ENCODE results near the gene ZNF124. TPM values are rescaled to one million over a fixed set of nuclear protein-coding genes. Genes with fewer than 3 reads are reported as not detected.
A peak's percentile ranks its signal among the peaks of the same experiment; 100 is the strongest.

Gene ZNF124
- total RNA-seq, 1 experiment from 2014 or later = 33.8 TPM

DNA sequence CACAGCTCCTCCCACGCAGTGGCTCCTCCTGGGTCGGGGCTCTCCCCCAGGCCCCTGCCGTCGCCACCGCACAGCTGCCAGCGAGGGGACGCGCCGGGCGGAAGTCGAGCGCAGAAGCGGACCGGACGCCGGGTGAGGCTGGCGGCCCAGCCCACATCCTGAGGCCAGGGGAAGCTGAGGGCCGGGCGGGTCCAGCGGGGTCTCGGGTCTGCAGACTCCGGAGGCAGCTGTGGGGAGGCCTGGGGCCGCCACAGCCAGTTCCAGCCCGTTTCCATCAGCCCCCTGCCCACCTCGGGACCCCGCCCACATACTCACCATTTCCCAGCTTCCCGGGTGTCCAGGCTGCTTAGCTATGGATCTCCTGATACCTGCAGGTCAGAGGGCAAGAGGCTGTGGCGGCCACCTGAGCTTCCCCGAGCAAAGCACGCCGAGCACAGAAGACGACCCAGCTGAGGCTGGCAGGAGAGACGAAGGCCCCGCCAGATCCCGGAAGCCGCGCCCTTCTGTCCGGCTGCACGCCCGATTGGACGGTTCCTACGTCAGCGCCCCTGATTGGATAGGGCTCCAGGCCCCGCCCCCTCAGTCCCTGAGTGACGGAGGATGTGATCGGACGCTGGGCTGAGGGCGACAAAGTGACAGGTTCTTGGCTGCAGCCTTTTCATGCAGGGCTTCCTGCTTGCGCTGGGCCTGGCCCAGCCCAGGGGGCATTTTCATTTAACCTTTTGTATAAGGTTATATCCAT is 38.7 kb upstream of the ZNF124 start:
- ChIA-PET POLR2A (interaction anchor here (0.5 to 1.1 kb wide), 4 partner anchors 37 to 132 kb away, joined by 3 to 4 read pairs (median 3); partner anchors contain the start of gene ZNF670), CTCF (interaction anchor here (1.3 to 1.9 kb wide), 2 partner anchors 64 to 87 kb away, joined by 3 to 7 read pairs; no protein-coding TSS in a partner anchor)
- ATAC-seq (peak; percentile 98), DNase-seq (ENCODE audit: low spot score) (peak; percentile 99)
- Mint-ChIP-seq H3K27ac (peak overlapping the region; percentile 75), H3K27me3 (ENCODE audit: low read depth) (no peaks in the 10 kb centered on the region), H3K36me3 (peaks cover 6% of the 10 kb centered on the region; the same call in 1 of the 2 replicates), H3K9me3 (no peaks in the 10 kb centered on the region), H3K4me3 (peak overlapping the region; percentile 87), H3K4me1 (peaks cover 31% of the 10 kb centered on the region)
- TF ChIP-seq, protein P1, sequence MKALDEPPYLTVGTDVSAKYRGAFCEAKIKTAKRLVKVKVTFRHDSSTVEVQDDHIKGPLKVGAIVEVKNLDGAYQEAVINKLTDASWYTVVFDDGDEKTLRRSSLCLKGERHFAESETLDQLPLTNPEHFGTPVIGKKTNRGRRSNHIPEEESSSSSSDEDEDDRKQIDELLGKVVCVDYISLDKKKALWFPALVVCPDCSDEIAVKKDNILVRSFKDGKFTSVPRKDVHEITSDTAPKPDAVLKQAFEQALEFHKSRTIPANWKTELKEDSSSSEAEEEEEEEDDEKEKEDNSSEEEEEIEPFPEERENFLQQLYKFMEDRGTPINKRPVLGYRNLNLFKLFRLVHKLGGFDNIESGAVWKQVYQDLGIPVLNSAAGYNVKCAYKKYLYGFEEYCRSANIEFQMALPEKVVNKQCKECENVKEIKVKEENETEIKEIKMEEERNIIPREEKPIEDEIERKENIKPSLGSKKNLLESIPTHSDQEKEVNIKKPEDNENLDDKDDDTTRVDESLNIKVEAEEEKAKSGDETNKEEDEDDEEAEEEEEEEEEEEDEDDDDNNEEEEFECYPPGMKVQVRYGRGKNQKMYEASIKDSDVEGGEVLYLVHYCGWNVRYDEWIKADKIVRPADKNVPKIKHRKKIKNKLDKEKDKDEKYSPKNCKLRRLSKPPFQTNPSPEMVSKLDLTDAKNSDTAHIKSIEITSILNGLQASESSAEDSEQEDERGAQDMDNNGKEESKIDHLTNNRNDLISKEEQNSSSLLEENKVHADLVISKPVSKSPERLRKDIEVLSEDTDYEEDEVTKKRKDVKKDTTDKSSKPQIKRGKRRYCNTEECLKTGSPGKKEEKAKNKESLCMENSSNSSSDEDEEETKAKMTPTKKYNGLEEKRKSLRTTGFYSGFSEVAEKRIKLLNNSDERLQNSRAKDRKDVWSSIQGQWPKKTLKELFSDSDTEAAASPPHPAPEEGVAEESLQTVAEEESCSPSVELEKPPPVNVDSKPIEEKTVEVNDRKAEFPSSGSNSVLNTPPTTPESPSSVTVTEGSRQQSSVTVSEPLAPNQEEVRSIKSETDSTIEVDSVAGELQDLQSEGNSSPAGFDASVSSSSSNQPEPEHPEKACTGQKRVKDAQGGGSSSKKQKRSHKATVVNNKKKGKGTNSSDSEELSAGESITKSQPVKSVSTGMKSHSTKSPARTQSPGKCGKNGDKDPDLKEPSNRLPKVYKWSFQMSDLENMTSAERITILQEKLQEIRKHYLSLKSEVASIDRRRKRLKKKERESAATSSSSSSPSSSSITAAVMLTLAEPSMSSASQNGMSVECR (CRISPR knock-in tag; IDR thresholded peaks at IDR 0.05; ENCODE audit: borderline replicate concordance) = peak; percentile 78; the same call in 1 of the 2 replicates
- TF ChIP-seq, protein P2, sequence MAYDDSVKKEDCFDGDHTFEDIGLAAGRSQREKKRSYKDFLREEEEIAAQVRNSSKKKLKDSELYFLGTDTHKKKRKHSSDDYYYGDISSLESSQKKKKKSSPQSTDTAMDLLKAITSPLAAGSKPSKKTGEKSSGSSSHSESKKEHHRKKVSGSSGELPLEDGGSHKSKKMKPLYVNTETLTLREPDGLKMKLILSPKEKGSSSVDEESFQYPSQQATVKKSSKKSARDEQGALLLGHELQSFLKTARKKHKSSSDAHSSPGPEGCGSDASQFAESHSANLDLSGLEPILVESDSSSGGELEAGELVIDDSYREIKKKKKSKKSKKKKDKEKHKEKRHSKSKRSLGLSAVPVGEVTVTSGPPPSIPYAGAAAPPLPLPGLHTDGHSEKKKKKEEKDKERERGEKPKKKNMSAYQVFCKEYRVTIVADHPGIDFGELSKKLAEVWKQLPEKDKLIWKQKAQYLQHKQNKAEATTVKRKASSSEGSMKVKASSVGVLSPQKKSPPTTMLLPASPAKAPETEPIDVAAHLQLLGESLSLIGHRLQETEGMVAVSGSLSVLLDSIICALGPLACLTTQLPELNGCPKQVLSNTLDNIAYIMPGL (CRISPR knock-in tag; IDR thresholded peaks at IDR 0.05) = peak; percentile 67
- TF ChIP-seq RORB (CRISPR knock-in tag; IDR thresholded peaks at IDR 0.05) (no peak), NFE2L1 (CRISPR knock-in tag; IDR thresholded peaks at IDR 0.05) (no peak), NFYB (CRISPR knock-in tag; conservative IDR thresholded peaks at IDR 0.05; ENCODE audit: low read depth) (peak; percentile 67), NR2C2 (CRISPR knock-in tag; IDR thresholded peaks at IDR 0.05) (no peak), HMGA2 (CRISPR knock-in tag; IDR thresholded peaks at IDR 0.05) (no peak), CBFB (CRISPR knock-in tag; IDR thresholded peaks at IDR 0.05; ENCODE audit: low read depth) (no peak), TEAD1 (CRISPR knock-in tag; IDR thresholded peaks at IDR 0.05) (peak; percentile 67; the same call in 1 of the 2 replicates), ELF4 (CRISPR knock-in tag; IDR thresholded peaks at IDR 0.05; ENCODE audit: low read depth) (no peak), ETV6 (CRISPR knock-in tag; IDR thresholded peaks at IDR 0.05) (0 out of 2 replicates have a peak, but pooled peaks have one; percentile 71), NFATC4 (CRISPR knock-in tag; IDR thresholded peaks at IDR 0.05) (no peak), SP1 (CRISPR knock-in tag; conservative IDR thresholded peaks at IDR 0.05) (peak; percentile 66), EMX1 (CRISPR knock-in tag; IDR thresholded peaks at IDR 0.05) (no peak)
- TF ChIP-seq, protein P3, sequence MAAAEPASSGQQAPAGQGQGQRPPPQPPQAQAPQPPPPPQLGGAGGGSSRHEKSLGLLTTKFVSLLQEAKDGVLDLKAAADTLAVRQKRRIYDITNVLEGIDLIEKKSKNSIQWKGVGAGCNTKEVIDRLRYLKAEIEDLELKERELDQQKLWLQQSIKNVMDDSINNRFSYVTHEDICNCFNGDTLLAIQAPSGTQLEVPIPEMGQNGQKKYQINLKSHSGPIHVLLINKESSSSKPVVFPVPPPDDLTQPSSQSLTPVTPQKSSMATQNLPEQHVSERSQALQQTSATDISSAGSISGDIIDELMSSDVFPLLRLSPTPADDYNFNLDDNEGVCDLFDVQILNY (CRISPR knock-in tag; IDR thresholded peaks at IDR 0.05) = no peak
- TF ChIP-seq, protein P4, sequence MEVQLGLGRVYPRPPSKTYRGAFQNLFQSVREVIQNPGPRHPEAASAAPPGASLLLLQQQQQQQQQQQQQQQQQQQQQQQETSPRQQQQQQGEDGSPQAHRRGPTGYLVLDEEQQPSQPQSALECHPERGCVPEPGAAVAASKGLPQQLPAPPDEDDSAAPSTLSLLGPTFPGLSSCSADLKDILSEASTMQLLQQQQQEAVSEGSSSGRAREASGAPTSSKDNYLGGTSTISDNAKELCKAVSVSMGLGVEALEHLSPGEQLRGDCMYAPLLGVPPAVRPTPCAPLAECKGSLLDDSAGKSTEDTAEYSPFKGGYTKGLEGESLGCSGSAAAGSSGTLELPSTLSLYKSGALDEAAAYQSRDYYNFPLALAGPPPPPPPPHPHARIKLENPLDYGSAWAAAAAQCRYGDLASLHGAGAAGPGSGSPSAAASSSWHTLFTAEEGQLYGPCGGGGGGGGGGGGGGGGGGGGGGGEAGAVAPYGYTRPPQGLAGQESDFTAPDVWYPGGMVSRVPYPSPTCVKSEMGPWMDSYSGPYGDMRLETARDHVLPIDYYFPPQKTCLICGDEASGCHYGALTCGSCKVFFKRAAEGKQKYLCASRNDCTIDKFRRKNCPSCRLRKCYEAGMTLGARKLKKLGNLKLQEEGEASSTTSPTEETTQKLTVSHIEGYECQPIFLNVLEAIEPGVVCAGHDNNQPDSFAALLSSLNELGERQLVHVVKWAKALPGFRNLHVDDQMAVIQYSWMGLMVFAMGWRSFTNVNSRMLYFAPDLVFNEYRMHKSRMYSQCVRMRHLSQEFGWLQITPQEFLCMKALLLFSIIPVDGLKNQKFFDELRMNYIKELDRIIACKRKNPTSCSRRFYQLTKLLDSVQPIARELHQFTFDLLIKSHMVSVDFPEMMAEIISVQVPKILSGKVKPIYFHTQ (CRISPR knock-in tag; IDR thresholded peaks at IDR 0.05) = no peak
- TF ChIP-seq, protein P5, sequence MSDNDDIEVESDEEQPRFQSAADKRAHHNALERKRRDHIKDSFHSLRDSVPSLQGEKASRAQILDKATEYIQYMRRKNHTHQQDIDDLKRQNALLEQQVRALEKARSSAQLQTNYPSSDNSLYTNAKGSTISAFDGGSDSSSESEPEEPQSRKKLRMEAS (CRISPR knock-in tag; IDR thresholded peaks at IDR 0.05) = peak; percentile 75
- TF ChIP-seq, protein P6, sequence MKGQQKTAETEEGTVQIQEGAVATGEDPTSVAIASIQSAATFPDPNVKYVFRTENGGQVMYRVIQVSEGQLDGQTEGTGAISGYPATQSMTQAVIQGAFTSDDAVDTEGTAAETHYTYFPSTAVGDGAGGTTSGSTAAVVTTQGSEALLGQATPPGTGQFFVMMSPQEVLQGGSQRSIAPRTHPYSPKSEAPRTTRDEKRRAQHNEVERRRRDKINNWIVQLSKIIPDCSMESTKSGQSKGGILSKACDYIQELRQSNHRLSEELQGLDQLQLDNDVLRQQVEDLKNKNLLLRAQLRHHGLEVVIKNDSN (CRISPR knock-in tag; IDR thresholded peaks at IDR 0.05) = 0 out of 2 replicates have a peak, but pooled peaks have one; percentile 16
- TF ChIP-seq, protein P7, sequence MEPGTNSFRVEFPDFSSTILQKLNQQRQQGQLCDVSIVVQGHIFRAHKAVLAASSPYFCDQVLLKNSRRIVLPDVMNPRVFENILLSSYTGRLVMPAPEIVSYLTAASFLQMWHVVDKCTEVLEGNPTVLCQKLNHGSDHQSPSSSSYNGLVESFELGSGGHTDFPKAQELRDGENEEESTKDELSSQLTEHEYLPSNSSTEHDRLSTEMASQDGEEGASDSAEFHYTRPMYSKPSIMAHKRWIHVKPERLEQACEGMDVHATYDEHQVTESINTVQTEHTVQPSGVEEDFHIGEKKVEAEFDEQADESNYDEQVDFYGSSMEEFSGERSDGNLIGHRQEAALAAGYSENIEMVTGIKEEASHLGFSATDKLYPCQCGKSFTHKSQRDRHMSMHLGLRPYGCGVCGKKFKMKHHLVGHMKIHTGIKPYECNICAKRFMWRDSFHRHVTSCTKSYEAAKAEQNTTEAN (CRISPR knock-in tag; IDR thresholded peaks at IDR 0.05) = no peak
- TF ChIP-seq, protein P8, sequence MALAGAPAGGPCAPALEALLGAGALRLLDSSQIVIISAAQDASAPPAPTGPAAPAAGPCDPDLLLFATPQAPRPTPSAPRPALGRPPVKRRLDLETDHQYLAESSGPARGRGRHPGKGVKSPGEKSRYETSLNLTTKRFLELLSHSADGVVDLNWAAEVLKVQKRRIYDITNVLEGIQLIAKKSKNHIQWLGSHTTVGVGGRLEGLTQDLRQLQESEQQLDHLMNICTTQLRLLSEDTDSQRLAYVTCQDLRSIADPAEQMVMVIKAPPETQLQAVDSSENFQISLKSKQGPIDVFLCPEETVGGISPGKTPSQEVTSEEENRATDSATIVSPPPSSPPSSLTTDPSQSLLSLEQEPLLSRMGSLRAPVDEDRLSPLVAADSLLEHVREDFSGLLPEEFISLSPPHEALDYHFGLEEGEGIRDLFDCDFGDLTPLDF (CRISPR knock-in tag; IDR thresholded peaks at IDR 0.05) = no peak

Data from WTC11 (cell line).